Fibroblast of pulmonary artery (primary cell): Measurements from ENCODE around the gene HSPA12A.

Experiments
- DNase-seq: peaks from one replicate; pipeline ENCODE4 v3.0.0-alpha.2; 2010; ENCODE audit warnings: low read depth
- H3K4me3 ChIP-seq: replicated peaks from 2 replicates; pipeline ENCODE4 v1.5.1; 2011; ENCODE audit warnings: low read depth, mild to moderate bottlenecking, control low read depth, low read length, moderate library complexity
- CTCF ChIP-seq: IDR thresholded peaks from 2 replicates; pipeline ENCODE4 v1.5.1; 2011; ENCODE audit warnings: mild to moderate bottlenecking, control low read depth, low read length, inconsistent platforms; ENCODE audit errors: missing control alignments

The HSPA12A gene

DNA sequence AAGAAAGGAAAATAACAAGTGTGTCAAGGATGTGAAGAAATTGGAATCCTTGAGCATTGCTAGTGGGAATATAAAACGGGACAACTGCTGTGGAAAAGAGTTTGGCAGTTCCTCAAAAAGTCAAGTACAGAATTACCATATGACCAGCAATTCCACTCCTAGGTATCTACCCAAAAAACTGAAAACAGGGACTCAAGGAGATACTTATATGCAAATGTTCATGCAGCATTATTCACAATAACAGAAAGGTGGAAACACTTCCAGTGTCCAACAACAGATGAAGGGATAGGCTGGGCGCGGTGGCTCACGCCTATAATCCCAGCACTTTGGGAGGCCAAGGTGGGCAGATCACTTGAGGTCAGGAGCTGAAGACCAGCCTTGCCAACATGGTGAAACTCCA, 33.5 kb downstream of the HSPA12A start:
- TF ChIP-seq CTCF, result no peak
- no peak overlapping the region for H3K4me3 ChIP-seq
- no peak for DNase-seq

GRCh38 chr10:116708391-116708821, 34.0 kb downstream of the HSPA12A start:
- peak; percentile 54 for DNase-seq

DNA sequence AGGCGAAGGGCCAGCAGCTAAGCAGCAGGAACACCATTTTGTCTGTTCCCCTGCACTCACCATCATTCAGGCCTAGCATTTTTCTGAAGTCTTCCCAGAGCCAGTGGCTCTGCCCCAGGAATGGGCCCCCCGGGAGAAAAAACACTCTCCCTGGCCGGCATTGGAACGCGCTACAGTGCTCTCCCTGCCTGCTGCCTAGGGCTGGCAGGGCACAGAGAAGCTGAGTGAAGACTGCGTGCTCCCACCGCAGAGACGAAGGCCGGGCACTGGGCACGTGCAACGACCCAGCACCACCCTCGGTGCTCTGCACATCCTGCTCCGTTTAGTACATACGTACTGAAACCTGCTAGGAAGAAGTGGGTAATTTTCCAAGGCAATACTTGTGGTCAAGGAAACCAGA, 34.4 kb downstream of the HSPA12A start:
- TF ChIP-seq CTCF, result no peak
- H3K4me3 ChIP-seq, result no peak overlapping the region
- no peak for DNase-seq

More at GRCh38 chr10:116708391-116708821, 34.0 kb downstream of the HSPA12A start:
- H3K4me3 ChIP-seq, result no peak overlapping the region
- TF ChIP-seq CTCF, result no peak

DNA sequence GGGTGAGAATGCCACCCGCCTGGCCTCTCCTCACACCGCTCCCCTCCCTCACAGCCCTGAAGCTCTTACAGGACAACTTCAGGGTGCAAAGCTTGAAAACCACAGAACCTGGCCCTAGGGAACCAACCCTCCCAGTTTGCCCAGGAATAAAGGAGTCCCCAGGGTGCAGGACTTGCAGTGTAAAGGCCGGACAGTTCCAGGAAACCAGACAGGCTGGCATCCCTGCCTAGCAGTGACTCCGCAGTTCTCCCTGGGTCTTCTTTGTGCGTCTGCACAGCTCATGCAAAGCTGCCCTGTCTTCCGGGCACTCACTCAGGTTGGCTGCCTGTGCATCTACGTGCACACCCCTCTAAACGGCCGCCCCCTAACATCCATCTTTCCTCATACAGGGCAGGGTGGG, 36.1 kb downstream of the HSPA12A start:
- no peak for TF ChIP-seq CTCF
- no peak overlapping the region for H3K4me3 ChIP-seq
- no peak for DNase-seq

DNA sequence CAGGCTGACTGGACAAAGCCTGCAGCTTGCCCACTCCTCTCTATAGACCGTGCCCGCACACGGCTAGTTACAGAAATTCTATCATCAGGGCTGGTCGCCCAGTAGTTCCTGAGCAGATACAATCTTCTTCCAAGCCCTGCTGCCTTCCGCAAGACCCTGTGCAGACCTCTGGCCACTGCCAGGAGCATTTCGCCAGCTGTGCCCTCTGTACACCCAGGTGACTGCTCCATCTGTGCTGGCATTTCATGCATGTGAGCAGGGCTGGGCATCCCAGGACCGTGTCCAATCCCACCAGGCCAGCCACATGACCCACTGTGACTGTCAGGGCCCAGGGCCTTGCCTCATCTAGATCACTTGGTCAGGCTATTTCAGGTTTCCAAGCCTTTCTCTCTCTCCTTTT, 36.9 kb downstream of the HSPA12A start:
- no peak for TF ChIP-seq CTCF
- DNase-seq, result no peak
- H3K4me3 ChIP-seq, result no peak overlapping the region

- no peak for DNase-seq
- H3K4me3 ChIP-seq, result no peak overlapping the region
- TF ChIP-seq CTCF, result no peak
Measured at GRCh38 chr10:116704926-116705325, 37.4 kb downstream of the HSPA12A start.

DNA sequence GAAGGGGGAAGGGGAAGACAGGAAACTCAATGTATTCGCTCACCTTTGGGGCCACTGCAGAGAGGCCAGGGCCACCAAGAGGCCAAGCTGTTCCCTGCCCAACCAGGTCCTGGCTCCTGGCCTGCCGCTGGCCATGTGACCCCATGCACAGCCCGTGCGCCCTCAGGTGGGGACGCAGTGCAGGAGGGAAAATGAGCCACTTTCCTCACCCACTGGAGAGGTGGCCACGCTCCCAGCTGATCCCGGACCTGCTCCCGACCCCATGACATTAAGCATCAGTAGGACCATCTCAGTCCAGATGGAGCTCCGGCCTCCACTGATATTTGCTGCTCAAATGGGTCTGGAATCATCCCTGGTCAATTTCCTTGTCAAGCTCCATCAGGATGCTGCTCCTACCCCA, 40.2 kb downstream of the HSPA12A start:
- H3K4me3 ChIP-seq, result no peak overlapping the region
- no peak for DNase-seq
- TF ChIP-seq CTCF, result no peak
